DMS79 treated with DMSO at 0.1 percent for 48 hours (cell line): ENCODE measurements around the gene DEDD2.

Experiments used
- DNase-seq: peaks from one replicate; lab custom pipeline; 2025; lab: John Stamatoyannopoulos, UW

Gene DEDD2

GRCh38 chr19:42170715-42171114 lies 46.8 kb downstream of the DEDD2 start:
- no peak for DNase-seq

GRCh38 chr19:42169486-42170413 lies 47.7 kb downstream of the DEDD2 start:
- no peak for DNase-seq

GRCh38 chr19:42168206-42168605 lies 49.3 kb downstream of the DEDD2 start:
- DNase-seq: no peak

- DNase-seq: no peak
Observed at GRCh38 chr19:42166316-42166715, 51.2 kb downstream of the DEDD2 start.

GRCh38 chr19:42165146-42165545 lies 52.3 kb downstream of the DEDD2 start:
- no peak for DNase-seq

GRCh38 chr19:42161616-42162263 lies 55.7 kb downstream of the DEDD2 start:
- no peak for DNase-seq

- DNase-seq: no peak
Observed at GRCh38 chr19:42159942-42160341, 57.5 kb downstream of the DEDD2 start.

- no peak for DNase-seq
Observed at GRCh38 chr19:42158926-42159325, 58.6 kb downstream of the DEDD2 start.

- DNase-seq: no peak
Observed at GRCh38 chr19:42156571-42156970, 60.9 kb downstream of the DEDD2 start.

GRCh38 chr19:42155796-42156195 lies 61.7 kb downstream of the DEDD2 start:
- no peak for DNase-seq

GRCh38 chr19:42154471-42155323 lies 62.8 kb downstream of the DEDD2 start:
- no peak for DNase-seq

- DNase-seq: no peak
Observed at GRCh38 chr19:42153672-42154433, 63.6 kb downstream of the DEDD2 start.

- DNase-seq: no peak
Observed at GRCh38 chr19:42152910-42153671, 64.4 kb downstream of the DEDD2 start.

GRCh38 chr19:42151782-42152684 lies 65.4 kb downstream of the DEDD2 start:
- DNase-seq: no peak

GRCh38 chr19:42150911-42151361 lies 66.5 kb downstream of the DEDD2 start:
- no peak for DNase-seq

GRCh38 chr19:42150364-42150763 lies 67.1 kb downstream of the DEDD2 start:
- no peak for DNase-seq

- no peak for DNase-seq
Observed at GRCh38 chr19:42149447-42150202, 67.9 kb downstream of the DEDD2 start.
